AML-193 (cell line): ENCODE results near the gene CRX.
A peak's percentile ranks its signal among the peaks of the same experiment; 100 is the strongest.
"Not testable (repeated sequence)": the region's sequence is repeated elsewhere in the genome, so short reads cannot be mapped to it uniquely, and the experiment has no call there.

Experiments
- DNase-seq, 2 experiments: peaks; one replicate each; lab custom pipeline; 2025; lab: John Stamatoyannopoulos, UW

Gene CRX

GRCh38 chr19:47859838-47860237, 38.1 kb downstream of the CRX start:
- not testable (repeated sequence) for DNase-seq

GRCh38 chr19:47860602-47861297, 39.0 kb downstream of the CRX start:
- no peak for DNase-seq

DNA sequence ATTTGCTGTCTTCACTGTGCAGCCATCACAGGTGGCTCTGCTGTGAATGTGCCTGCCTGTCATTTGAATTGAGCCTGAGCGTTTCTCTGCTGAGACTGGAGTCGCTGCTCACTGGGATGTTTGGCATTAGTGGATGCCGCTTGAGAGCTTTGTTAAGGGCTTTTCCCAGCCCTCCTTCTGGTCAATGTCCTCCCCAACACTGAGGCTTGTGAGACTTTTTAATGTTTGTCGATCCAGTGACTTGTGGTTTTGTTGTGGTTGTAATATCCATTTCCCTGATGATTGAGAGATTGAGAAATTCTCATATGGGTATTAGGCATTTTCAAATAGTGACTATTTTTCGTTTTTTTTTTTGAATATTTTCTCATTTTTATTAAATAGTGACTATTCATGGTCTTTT, 39.9 kb downstream of the CRX start:
- DNase-seq: no peak

- DNase-seq: peak; percentile 46 to 51
Observed at GRCh38 chr19:47863514-47863936, 41.8 kb downstream of the CRX start.

- DNase-seq: no peak
Observed at GRCh38 chr19:47865166-47865565, 43.4 kb downstream of the CRX start.

GRCh38 chr19:47878906-47879305, 57.2 kb downstream of the CRX start:
- no peak for DNase-seq

DNA sequence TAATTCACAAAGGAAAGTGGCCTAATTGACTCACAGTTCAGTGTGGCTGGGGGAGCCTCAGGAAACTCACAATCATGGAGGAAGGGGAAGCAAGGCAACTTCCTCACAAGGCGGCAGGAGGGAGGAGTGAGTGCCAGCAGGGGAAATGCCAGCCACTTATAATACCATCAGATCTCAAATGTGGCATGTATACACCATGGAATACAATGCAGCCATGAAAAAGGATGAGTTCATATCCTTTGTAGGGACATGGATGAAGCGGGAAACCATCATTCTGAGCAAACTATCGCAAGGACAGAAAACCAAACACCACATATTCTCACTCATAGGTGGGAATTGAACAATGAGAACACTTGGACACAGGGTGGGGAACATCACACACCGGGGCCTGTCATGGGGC, 57.6 kb downstream of the CRX start:
- DNase-seq: not testable (repeated sequence)

DNA sequence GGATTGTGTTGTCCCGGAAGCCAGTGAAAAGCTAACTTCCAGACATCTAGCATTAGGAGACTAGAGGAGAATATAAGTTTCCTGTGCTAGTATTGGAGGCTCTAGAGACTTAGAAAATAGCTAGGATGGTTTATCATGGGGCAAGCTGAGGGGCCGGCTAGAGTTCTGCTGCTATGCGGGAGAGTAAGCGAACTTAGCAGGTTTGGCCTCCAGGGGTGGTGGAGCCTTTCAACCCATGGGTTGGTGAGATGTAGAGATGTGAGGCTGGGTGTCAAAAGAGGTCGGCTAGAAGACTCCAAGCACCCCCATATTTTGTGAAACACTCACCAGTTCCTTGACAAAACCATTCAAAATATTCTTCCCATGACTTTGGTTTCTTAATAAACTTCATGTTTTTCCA, 60.0 kb downstream of the CRX start:
- no peak for DNase-seq

DNA sequence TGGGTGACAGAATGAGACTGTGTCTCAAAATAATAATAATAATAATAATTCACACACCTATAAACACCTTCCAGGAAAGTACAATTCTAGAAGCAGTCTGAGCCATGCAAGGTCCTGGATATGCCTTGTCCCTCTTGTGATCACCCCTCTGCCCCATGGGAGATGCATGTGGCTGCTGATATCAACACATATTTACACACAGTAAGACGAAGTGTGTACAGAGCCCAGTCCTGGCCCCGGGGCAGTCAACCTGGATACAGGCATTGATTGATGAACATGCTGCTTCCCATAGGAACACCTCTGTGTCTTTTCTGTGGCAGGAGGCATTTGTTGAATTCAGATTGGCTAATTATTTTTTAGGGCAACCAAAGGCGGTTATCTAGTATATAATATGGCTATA, 61.2 kb downstream of the CRX start:
- no peak for DNase-seq

- no peak for DNase-seq
Observed at GRCh38 chr19:47885067-47885463, 63.3 kb downstream of the CRX start.

DNA sequence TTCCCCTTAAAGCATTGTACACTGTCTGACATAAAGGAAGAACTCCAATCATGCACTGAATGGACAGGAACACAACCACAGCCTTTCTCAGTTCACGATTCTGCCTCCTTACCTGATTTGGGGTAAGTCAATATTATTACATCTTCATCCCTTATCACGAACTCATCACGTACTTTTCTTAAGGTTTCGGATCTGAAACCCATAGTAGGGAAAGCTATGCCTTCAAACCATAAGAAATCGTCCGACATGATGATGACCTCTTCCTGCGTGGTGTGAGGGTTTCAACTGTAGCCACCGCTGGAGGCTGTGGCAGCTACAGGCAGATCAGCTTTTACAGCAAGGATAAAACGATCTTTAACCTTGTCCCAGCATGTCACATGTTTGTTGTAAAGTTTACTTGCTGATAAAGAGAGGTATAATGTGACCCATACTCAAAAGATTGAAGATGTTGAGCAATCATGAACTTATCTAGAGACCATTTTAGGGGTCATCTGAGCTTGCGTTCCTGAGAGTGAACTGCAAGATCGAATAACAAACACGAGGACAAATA, 64.3 kb downstream of the CRX start, which contains the start of gene SULT2A1:
Gene SULT2A1 (minus strand): TSS at position 306 of the 550 bp plus-strand sequence. CDS start 58 bp downstream, at position 248.
- no peak for DNase-seq

GRCh38 chr19:47890865-47891621, 69.3 kb downstream of the CRX start:
- no peak for DNase-seq

- DNase-seq: no peak
Observed at GRCh38 chr19:47891622-47891922, 69.8 kb downstream of the CRX start.

- no peak for DNase-seq
Observed at GRCh38 chr19:47891923-47892666, 70.4 kb downstream of the CRX start.
